ENCODE measurements around the gene APOL3.
"Not testable (repeated sequence)": the region's sequence is repeated elsewhere in the genome, so short reads cannot be mapped to it uniquely, and the experiment has no call there.

Gene APOL3

GRCh38 chr22:36099561-36099960 is 61.0 kb downstream of the APOL3 start:
- not testable (repeated sequence) for DNase-seq

- no peak for DNase-seq
These were observed 62.7 kb downstream of the APOL3 start for GRCh38 chr22:36097880-36098279.

GRCh38 chr22:36090772-36091171 is 69.8 kb downstream of the APOL3 start:
- DNase-seq = not testable (repeated sequence)

Data from AML-193 (cell line).